Sigmoid colon (tissue), 4 donors: ENCODE results near the gene CSNK2A1.
"Not testable (repeated sequence)": the region's sequence is repeated elsewhere in the genome, so short reads cannot be mapped to it uniquely, and the experiment has no call there.

Experiments used
- CTCF ChIP-seq, 4 experiments: fragments of 450-650 bp in 3 of 4; fragments of 200-600 bp in 1 of 4; IDR thresholded peaks; one replicate each; pipeline ENCODE4 v1.5.1; 2016 to 2019; ENCODE audit warnings: antibody characterized with exemption in 4 of 4, mild to moderate bottlenecking in 3 of 4, moderate library complexity in 2 of 4
- POLR2A ChIP-seq, 2 donors: fragments of 450-650 bp; IDR thresholded peaks; one replicate each; pipeline ENCODE4 v1.6.1; 2016; ENCODE audit warnings: antibody characterized with exemption in 2 of 2, mild to moderate bottlenecking in 2 of 2, moderate library complexity in 2 of 2
- POLR2AphosphoS5 ChIP-seq, 4 donors: sonication (generic); formaldehyde crosslinking; IDR thresholded peaks; one replicate each; pipeline ENCODE4 v1.6.1; 2017; ENCODE audit warnings: antibody characterized with exemption in 4 of 4

GRCh38 chr20:578940-579690, 35.5 kb upstream of the CSNK2A1 start:
- not testable (repeated sequence) for TF ChIP-seq CTCF, POLR2A, POLR2AphosphoS5 (IDR thresholded peaks at IDR 0.05)
